ENCODE measurements around the gene HPCAL1.
A peak's percentile ranks its signal among the peaks of the same experiment; 100 is the strongest.
"Not testable (repeated sequence)": the region's sequence is repeated elsewhere in the genome, so short reads cannot be mapped to it uniquely, and the experiment has no call there.

Gene HPCAL1

DNA sequence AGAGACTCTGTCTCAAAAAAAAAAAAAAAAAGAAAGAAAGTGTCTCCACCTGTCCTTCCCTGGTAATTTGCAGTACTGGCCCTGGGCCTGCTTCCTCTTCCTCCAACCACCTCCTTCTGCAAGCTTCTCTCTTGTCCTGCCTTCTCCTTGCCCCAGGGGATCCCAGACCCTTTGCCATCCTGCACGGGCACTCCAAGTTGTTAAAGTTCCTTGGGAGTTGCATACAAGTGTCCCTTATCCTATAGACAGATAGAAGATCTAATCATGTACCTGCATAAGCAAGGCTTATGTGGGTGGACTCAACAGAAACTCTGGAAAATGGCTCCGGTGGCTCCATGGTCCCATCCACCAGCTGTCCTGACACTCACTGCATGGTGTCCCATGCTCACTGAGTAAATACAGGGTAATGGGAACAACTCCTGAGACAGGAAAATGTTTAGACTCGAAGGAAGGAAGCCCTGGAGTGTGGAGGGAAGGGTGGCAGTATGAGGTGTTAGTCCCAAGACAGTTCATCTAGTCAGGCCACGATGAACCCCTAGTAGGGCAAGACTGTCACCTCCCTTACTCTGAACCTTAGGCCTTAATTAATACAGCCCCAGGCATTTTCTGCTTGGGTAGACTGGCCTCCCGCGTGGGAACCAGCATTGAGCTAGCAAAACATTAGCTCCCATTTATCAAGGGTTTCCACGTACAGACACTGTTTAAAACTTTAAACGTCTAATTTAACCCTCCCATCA is 128.3 kb downstream of the HPCAL1 start:
- DNase-seq, result no peak

DNA sequence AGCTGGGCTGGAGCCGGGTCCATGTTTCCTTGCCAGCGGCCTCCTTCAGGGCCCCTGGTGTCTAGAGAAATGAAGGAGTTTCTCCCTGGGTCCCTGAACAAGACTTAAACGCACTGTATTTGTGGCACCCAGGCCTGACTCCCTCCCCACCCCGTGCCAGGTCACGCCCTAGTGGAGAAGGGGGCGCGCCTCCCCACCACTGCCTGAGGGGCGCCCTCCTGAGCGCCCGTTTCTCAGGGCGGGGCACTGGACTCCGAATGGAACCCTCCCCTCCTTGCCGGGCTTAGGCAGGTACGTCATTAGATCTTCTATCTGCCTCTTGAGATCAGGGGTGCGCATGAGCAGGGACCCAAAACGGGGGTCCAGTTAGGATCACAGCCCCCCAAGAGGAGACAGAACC is 129.1 kb downstream of the HPCAL1 start:
- DNase-seq, result no peak

DNA sequence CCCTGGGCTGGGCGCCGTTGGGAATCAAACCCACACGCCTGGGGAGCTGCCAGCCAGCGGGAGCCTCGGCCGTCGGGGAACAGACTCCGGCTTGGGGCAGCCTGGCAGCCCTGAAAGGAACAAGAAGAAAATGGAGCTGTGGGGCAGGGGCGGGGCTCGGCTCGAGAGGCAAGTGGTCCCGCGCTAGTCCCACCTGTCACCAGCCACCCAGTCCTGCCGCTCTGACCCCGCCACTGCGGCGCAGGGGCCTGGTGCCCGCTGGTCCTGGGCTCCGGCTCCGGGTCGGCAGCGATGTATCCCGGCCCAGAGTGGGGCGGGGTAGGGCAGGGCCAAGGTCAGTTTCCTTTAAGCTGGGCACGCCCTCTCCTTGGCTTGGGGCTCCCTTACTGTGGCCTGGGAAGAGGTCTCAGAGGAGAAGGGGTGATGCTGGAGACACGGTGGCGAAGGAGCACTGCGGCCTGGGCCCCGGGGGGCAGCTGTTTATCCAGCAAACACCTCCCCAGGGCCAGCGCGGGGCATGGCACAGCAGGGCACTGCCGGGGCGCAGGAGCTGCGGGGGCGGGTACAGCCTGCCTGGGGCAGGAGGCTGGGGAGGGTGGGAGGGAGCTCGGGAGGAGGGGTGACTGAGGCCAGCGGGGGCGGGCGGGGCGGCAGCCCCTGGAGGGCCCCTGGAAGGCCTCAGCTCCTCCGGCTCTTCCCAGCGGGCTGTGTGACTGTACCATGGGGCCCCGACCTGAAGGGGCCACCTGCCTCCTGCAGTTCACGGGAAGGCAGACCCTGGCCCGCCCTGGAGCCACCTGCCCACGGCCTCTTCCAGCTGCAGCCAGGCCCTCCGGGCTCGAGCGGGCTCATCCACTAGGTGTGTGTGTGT is 129.8 kb downstream of the HPCAL1 start:
- no peak for DNase-seq

DNA sequence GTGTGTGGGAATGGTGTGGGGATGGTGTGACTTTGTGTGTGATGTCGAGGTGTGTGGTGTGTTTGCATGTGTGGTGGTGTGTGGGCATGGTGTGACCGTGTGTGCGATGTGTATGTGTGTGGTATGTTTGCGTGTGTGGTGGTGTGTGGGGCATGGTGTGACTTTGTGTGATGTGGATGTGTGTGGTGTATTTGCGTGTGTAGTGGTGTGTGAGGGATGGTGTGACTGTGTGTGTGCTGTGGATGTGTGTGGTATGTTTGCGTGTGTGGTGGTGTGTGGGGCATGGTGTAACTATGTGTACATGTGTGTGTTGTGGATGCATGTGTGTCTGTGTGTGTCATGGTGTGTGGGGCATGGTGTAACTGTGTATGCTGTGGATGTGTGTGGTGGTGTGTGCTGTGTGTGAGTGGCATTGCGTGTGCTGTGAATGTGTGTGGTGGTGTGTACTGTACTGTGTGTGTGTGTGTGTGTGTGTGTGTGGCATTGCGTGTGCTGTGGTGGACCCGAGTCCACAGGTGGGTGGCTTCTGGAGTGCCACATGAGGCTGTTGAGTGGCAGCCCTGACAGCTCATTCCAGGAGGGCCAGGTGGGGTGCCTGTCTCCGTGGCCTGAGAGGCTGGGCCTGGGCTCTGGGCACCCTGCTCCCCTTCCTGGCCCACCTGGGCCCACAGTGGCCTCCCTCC is 130.7 kb downstream of the HPCAL1 start:
- no peak for DNase-seq

DNA sequence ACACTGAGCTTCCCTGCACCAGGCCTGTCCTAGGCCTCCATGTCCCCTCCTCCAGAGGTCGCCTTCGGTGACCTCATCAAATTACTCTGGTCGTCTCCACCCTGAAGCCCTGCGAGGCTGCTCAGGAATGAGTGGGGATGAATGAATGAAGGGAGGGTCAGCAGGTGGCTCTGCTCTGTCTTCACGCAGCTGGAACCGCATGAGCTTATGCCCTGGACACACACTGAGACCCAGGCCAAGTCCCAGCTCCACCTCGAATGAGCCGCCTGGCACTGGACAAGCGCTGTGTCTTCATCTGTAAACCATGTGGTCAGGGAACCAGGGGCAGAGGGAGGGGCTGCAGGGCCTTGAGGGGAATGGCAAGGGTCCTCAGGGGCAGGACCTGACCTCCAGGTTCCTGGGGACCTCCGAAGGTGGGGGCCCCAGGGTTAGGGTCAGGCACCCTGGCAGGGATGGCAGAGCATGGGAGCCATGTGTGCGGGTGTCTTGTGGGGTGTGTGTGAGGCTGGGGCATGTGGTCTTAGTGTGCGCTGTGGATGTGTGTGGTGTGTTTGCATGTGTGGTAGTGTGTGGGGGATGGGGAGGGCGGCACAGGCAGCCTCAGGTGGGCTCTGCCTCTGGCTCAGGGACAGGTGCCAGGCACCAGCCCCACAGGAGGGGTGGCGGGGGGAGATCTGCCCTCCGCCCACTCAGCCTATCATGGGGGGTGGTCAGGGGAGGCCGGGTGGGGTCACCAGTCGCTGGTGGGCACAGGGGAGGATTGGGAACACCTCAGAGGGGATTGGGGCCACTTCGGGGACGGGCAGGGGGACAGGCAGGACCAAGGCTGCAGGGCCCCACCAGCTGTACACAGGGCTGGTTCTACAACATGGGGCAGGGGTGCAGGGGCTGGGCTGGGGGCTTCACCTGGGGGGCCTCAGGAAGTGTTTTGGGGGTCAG is 131.5 kb downstream of the HPCAL1 start:
- DNase-seq, result no peak

DNA sequence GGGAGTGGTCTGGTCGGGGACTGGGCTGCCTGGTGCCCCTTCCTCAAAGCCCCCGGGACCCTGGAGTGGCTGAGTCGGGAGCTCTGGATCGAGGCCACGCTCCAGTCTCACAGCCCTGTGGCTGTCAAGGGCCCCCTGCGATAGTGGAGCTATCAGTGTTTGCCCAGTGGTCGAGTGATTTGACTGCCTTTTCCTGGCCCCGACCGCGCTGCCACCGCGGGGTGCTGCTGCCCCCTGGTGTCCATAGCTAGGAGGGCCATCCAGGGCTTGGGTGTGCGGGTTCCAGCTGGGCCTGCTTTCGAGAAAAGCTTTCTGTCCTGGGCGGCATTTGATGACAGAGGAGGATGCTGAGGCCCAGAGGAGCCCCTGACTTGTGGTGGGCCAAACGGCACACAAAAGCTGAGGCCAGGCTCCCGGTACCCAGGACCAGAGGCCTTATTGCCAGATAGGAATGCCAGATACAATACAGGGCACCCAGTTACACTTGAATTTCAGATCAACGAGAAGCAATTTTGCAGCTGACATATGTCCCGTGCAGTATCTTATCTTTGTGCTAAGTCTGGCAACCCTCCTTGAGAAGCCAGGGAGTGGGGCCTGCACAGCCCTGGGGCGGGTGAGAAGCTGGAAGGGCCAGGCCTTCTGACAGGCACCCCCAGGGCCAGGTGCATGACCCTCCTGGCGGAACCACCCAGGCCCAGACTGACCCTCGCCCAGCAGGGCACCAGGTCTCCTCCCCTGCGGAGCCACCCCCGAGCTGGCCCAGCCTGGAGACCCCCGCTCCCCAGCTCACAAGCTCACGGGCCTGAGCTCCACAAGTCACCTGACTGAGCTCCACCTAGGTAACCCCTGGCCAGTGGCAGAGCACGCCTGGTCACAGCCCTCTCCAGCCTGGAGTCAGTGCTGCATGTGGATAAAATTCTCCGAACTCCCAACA is 132.4 kb downstream of the HPCAL1 start:
- DNase-seq, result peak; percentile 64

DNA sequence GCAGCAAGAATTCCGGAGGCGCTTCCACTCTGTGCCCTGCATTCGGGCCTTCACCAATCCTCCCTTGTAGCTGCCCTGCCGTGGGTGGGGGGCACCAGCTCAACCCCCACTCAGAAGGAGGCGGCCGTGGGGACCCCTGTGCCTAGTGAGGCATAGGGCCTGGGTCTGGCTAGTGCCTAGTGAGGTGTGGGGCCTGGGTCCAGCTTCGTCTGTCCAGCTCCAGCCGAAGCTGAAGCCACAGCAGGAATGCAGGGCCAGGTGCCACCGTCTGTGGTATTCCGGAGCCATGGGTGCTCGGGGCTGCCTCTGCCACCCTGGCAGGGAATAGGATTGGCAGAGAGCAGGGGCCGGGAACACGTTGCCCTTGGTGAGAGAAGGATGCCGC is 133.1 kb downstream of the HPCAL1 start:
- DNase-seq, result no peak

DNA sequence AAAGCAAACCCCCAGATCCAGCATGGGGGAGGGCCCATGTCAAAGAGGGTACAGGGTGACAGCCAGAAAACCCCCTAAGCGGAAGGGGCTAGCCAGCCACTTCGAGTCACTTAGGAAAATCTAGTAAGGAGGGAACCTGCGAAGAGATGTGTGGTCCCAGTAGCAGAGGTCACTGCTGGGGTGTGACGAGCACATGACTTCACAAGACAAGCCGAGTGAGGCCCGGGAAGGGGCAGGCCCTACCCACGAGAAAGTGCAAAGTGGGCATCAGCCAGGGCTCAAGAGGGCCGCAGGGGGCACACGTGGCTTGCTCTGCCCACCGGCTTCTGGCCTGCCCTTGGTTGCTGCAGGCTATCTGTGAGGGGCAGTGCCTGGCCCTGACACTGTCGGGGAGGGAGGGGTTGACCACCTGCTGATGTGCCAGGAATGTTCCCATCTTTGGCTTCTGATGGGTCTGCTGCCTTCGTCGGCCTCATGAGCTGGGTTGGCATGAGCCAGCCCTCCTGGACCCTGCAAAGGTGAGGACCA is 133.9 kb downstream of the HPCAL1 start:
- no peak for DNase-seq

DNA sequence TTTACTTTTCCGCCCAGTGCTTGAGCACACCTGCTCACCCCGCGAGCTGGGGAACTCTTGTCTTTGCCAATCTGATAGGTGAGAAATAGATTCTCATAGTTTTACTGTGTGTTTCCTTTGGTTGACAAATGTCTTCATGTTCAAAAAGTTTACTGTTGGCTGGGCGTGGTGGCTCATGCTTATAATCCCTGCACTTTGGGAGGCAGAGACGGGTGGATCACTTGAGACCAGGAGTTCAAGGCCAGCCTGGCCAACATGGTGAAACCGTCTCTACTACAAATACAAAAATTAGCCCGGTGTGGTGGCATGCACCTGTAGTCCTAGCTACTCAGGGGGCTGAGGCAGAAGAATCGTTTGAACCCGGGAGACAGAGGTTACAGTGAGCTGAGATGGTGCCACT is 135.1 kb downstream of the HPCAL1 start:
- no peak for DNase-seq

DNA sequence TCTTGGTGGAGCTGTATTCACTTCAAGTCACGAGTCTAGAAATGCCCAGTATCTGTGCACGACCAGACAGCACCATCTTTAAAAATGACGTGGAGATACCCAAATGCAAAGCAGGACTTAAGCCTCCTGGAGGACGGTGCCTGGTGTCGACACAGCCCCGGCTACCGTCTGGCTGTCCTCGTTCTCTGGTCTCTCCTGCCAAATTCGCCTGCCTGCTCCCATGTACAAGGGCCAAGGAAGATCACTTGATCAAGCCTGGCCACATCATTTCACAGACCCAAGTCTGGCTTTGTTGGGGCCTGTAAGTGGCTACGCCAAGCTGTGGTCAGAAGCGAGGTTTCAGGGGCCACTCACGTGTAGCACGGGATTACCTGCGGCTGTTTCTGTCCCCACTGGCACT is 136.0 kb downstream of the HPCAL1 start:
- no peak for DNase-seq

DNA sequence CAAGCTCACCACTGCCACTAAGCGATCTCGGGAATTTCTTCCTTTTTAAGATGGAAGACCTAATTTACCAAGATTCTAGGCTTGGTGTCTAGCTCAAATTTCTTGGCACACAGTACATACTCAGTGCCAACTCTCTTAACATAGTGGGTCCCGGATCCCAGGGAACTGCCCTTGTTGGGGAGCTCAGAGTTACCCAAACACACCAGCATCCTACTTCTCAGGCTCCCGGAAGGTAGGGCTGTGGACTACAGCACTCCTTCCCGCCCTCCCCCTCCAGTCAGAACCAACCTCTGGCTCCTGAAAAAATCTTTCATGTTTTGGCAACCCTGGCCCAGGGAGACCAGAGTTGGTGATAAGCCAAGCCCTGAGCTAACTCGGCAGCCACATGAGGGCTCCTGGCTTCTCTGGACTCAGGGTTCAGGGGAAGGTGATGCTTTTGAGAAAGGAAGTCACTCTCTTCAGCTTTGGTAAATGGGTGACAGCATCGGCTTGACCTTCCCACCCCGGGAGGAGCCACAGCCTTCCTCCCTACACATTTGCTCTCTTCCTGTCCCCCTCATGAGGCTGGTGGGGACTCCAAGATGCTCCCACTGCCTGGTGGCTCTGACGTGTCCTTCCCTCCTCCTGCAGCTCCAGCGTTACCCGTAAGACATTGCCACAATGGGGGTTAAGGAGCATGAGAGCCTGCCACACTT is 136.6 kb downstream of the HPCAL1 start:
- no peak for DNase-seq

DNA sequence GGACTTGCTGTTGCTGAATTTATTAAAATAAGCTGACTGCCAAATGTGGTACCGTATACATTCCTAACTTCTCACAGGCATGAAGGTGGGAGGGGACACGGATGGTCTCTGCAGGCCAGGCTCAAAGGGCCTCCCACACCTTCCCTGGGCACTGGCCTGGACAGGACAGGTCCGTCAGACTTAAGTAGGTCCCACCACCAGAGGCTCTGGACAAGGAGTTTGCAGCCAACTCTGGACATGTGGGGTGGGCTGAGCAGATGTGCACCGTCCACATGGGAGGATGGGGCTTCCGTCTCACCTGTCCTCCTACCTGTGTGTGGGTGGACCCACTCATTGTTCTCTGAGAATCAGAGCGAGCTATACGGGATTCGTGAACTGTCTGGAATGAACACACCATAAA is 137.3 kb downstream of the HPCAL1 start:
- DNase-seq, result no peak

DNA sequence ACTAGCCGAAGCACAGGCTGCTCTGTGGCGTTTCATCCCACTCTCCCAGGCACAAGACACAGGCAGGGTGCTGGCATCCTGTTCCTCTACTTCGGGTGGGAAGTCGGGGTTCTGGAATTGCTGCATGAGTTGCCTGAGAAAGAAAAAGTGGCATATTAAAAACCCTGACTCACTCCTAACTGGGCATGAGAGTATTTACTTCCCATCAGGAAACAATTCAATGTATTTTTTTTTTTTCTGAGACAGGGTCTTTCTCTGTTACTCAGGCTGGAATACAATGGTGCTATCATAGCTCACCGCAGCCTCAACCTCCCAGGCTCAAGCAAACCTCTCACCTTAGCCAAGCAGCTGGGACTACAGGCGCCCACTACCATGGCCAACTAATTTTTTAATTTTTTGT is 138.0 kb downstream of the HPCAL1 start:
- no peak for DNase-seq

DNA sequence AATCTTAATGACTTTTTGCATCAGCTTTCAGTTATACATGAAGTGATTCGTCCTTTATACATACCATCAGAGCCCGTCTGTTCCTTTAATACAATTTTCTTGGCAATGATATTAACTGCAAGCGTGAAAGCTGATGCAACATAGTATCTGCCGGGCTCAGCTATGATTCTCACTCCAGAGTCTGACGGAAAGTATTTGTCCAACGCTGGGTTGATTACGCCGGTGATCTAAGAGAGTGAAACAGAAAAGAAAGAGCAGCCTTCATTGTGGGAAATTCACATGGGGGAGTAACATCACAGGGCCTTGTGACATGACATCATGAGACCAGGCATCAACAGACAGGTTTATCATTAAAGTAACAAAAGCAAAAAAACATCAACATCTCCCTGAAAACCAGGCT is 139.2 kb downstream of the HPCAL1 start:
- DNase-seq, result no peak

DNA sequence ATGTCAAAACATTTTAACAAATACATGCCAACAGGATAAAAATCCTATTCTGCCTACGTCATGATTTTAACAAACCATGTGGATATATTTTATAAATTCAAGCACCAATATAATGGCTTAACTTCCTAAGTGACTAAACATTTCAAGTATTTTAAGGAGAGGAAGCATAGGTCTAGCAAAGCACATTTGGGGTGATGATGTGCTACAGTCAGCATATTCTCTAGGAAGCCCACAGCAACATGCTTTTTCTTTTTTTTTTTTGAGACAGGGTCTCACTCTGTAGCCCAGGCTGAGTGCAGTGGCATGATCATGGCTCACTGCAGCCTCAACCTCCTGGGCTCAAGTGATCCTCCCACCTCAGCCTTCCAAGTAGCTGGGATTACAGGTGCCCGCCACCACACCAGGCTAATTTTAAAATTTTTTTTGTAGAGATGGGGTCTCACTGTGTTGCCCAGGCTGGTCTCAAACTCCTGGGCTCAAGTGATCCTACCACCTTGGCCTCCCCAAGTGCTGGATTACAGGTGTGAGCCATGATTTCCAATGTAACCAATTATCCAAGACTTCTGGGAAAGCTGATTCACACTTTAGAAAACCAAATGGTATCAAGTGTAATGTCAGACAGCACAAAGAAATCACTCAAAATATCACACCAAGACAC is 139.9 kb downstream of the HPCAL1 start:
- DNase-seq, result not testable (repeated sequence)

DNA sequence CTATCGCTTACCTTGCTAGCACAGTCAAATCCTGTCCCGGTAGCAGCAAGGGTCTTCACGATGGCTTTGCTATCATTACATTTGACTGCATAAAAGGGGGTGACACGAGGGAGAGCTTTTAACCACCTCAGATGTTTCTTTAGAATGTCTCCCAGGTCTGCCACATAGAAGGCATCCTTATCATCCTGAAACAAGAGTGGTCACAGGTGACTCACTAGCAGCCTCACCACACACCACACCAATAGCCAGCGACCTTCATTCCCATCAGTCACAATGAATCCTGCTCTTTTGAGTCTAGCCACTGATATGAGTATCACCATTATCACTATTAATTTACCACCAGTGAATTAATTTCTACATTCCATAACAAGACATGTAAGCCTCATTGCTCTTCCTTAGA is 141.8 kb downstream of the HPCAL1 start:
- no peak for DNase-seq

DNA sequence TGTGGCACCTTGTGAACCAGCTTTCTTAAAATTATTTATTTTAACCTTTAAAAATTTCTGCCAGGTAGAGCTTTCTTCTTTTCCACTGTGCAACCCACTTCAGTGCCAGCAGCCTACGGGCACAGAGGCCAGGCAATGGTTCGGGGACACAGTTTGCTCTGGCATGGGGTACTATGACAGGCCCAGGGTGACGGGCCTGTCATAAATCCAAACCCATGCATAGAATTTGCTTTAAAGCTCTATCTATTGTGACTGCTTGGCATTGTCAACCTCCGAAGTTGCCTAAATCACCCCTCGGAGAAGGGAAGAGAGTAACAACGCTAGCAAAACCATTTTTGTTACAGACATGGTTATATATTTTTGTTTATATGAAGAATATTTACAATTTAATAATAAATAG is 143.9 kb downstream of the HPCAL1 start:
- no peak for DNase-seq

DNA sequence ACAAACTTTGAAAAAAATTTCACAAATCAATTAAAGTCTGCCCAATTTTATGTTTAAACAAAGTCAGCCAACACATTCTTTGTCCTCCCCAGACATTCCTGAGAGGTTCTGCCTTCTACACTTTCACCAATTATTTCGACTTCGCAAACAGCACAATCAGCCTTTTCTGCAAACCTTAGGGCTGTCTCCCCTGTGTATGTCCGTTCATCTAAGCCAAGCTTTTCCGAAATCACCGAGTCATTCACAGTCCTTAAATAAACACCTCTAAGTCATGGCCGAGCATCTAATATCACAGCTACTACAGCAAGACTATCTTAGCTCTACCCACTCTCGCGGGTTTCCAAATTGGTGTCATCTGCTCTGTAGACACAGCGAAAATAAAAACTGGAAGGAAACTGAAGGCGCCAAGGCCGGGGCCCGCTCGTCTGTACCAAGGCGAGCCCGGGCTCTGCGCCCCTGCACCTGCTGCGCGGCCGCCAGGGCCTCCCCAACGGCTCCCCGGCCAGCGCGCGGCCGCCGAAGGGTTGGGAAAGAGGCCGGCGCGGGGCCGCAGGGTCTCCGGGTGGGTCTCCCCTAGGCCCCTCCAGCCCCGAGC is 144.7 kb downstream of the HPCAL1 start:
- DNase-seq, result no peak

DNA sequence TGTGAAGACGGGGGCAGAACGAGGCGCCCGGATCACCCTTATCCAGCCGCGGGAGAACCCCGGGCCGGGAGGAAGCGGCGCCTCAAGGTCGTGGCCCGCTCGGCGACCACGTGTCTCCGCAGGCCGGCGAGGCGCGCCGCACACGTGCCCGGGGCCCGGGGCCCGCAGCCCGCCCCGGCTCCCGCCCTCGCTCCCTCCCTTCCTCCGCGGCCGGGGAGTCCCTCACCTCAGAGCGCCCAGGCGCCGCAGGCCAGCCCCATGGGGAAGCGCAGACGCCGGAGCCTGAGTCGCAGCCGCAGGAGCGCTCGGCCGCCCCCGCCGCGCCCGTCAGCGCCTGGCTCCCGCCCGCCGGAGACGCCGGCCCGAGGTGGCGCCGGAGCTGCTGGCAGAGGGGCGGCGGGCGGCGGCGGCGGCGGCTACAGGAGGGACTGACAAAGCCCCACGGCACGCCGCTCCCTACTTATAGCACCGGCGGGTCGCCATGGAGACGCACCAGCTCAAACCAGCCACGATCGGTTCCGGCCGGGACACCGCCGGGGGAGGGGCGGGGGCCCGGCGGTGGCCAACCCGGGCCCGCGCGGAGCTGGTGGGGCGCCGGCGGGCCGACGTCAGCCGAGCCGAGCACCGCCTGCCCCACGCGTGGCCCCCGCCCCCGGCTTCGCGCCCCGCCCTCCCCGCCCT is 145.3 kb downstream of the HPCAL1 start, which contains the start of gene ODC1:
ODC1 (minus strand) TSS at position 433 of the 681 bp plus-strand sequence. CDS start 3,295 bp downstream, outside the sequence.
- peak; percentile 99 for DNase-seq

Measured in central memory CD4-positive, alpha-beta T cell (primary cell).